ENCODE measurements around the gene EMP1. TPM values are rescaled to one million over a fixed set of nuclear protein-coding genes. Genes with fewer than 3 reads are reported as not detected.

Gene EMP1
- total RNA-seq, 4 donors from 2014 or later: 48.9 to 345 (median 163) TPM

GRCh38 chr12:13186302-13186701 lies 10.2 kb upstream of the EMP1 start:
- intact Hi-C loops (cut with DNase I; ENCODE audit: low total_unique reads): no loop called here
- Histone ChIP-seq H3K9me3 (no peaks in the 10 kb centered on the region), H3K27me3 (no peaks in the 10 kb centered on the region), H3K4me3 (no peak overlapping the region), H3K27ac (no peak overlapping the region), H3K4me1 (no peaks in the 10 kb centered on the region), H3K36me3 (no peaks in the 10 kb centered on the region)
- no peak for TF ChIP-seq POLR2A (IDR thresholded peaks at IDR 0.05)
- no peak for TF ChIP-seq CTCF (IDR thresholded peaks at IDR 0.05)
- no peak for DNase-seq

- intact Hi-C loops (cut with DNase I; ENCODE audit: low total_unique reads): no loop called here
Observed at GRCh38 chr12:13187399-13187798, 9.1 kb upstream of the EMP1 start.

GRCh38 chr12:13189264-13189663 lies 7.3 kb upstream of the EMP1 start:
- Histone ChIP-seq H3K36me3 (no peaks in the 10 kb centered on the region), H3K9me3 (no peaks in the 10 kb centered on the region), H3K4me3 (no peak overlapping the region), H3K27me3 (no peaks in the 10 kb centered on the region), H3K4me1 (peaks cover 2 to 3% of the 10 kb centered on the region in 2 donors), H3K27ac (no peak overlapping the region)
- DNase-seq: no peak
- TF ChIP-seq POLR2A (IDR thresholded peaks at IDR 0.05) (no peak), CTCF (IDR thresholded peaks at IDR 0.05) (no peak)
- intact Hi-C loops (cut with DNase I; ENCODE audit: low total_unique reads): no loop called here

More at GRCh38 chr12:13187399-13187798, 9.1 kb upstream of the EMP1 start:
- no peak overlapping the region for H3K4me3 ChIP-seq
- no peaks in the 10 kb centered on the region for H3K27me3 ChIP-seq
- no peak for DNase-seq
- H3K27ac ChIP-seq: no peak overlapping the region
- H3K4me1 ChIP-seq: no peaks in the 10 kb centered on the region
- no peaks in the 10 kb centered on the region for H3K36me3 ChIP-seq
- no peaks in the 10 kb centered on the region for H3K9me3 ChIP-seq
- TF ChIP-seq POLR2A (IDR thresholded peaks at IDR 0.05): no peak
- TF ChIP-seq CTCF (IDR thresholded peaks at IDR 0.05): no peak

- no peaks in the 10 kb centered on the region for H3K27me3 ChIP-seq
- DNase-seq: no peak
- TF ChIP-seq CTCF (IDR thresholded peaks at IDR 0.05) (no peak), POLR2A (IDR thresholded peaks at IDR 0.05) (no peak)
- no peaks in the 10 kb centered on the region for H3K36me3 ChIP-seq
- H3K4me1 ChIP-seq: peaks cover 6 to 11% of the 10 kb centered on the region in 2 donors
- H3K4me3 ChIP-seq: no peak overlapping the region
- no peaks in the 10 kb centered on the region for H3K9me3 ChIP-seq
- intact Hi-C loops (cut with DNase I; ENCODE audit: low total_unique reads): no loop called here
- H3K27ac ChIP-seq: no peak overlapping the region
Observed at GRCh38 chr12:13190275-13190674, 6.3 kb upstream of the EMP1 start.

GRCh38 chr12:13192719-13193118 lies 3.8 kb upstream of the EMP1 start:
- Histone ChIP-seq H3K27me3 (no peaks in the 10 kb centered on the region), H3K4me1 (peaks cover 16 to 18% of the 10 kb centered on the region in 2 donors), H3K36me3 (no peaks in the 10 kb centered on the region), H3K9me3 (no peaks in the 10 kb centered on the region), H3K27ac (peak overlapping the region in 1 of 2 donors; percentile 10), H3K4me3 (no peak overlapping the region)
- DNase-seq: no peak
- no peak for TF ChIP-seq CTCF (IDR thresholded peaks at IDR 0.05)
- TF ChIP-seq POLR2A (IDR thresholded peaks at IDR 0.05): no peak
- intact Hi-C loops (cut with DNase I; ENCODE audit: low total_unique reads): no loop called here
